HepG2 (cell line): ENCODE data around the gene PLPPR3. TPM values are rescaled to one million over a fixed set of nuclear protein-coding genes. Genes with fewer than 3 reads are reported as not detected.
A peak's percentile ranks its signal among the peaks of the same experiment; 100 is the strongest.

Experiments used
- ATAC-seq: fragments of 200-7000 bp; cut with Tn5 transposase; 3 replicates; pipeline ENCODE4 v1.9.1; 2020; ENCODE audit warnings: mild to moderate bottlenecking, moderate library complexity
- BruUV-seq: library from RNA; stranded (reverse); fragments of 400-500 nt; replicated peaks from 2 replicates; lab custom pipeline; 2021; lab: Mats Ljungman, UMichigan
- CTCF ChIA-PET: fragments of 300-600 bp; formaldehyde crosslinking; extraction: SDS; loops from one replicate; lab custom pipeline; 2021; ENCODE audit warnings: low total read pairs, inconsistent platforms, low intra/inter-chr PET ratio; lab: Yijun Ruan, JAX
- POLR2A ChIA-PET: fragments of 350-600 bp; sonication (Branson Sonifier 250); formaldehyde crosslinking; loops from one replicate; lab custom pipeline; 2020; ENCODE audit warnings: antibody characterized with exemption, inconsistent platforms; lab: Yijun Ruan, JAX
- DNase-seq: peaks from one replicate; pipeline ENCODE4 v3.0.0-alpha.2; 2015; ENCODE audit warnings: low spot score
- FAIRE-seq: peaks from 3 replicates; lab custom pipeline; 2011; peaks lifted over from hg19 to GRCh38; lab: Jason Lieb, UNC
- H2AFZ ChIP-seq: one replicate; pipeline ENCODE4 v1.6.1; 2011; ENCODE audit warnings: low read length, inconsistent platforms
- H3K27ac ChIP-seq: fragments of 300-600 bp; 3 replicates; pipeline ENCODE4 v1.8.0; 2011; ENCODE audit warnings: mixed run types, mild to moderate bottlenecking, mixed read lengths, low read length, inconsistent platforms; ENCODE audit not compliant: insufficient read depth; ENCODE audit errors: extremely low read length
- H3K27me3 ChIP-seq, 2 experiments: fragments of 200-600 bp in 1 of 2; 2 replicates in 1 of 2; 3 replicates in 1 of 2; pipeline versions ENCODE4 v1.6.0 to v1.8.0; 2011; ENCODE audit warnings: low read length in 2 of 2, mild to moderate bottlenecking in 2 of 2, moderate library complexity in 2 of 2, inconsistent platforms in 1 of 2; ENCODE audit not compliant: insufficient read depth in 2 of 2, control insufficient read depth in 1 of 2
- H3K36me3 ChIP-seq, 2 experiments: fragments of 200-600 bp in 1 of 2; replicated peaks in 1 of 2; 2 replicates in 1 of 2; 3 replicates in 1 of 2; pipeline versions ENCODE4 v1.5.1 to v1.8.0; 2011; ENCODE audit warnings: low read length in 2 of 2, inconsistent platforms in 1 of 2; ENCODE audit not compliant: insufficient read depth in 2 of 2, control insufficient read depth in 1 of 2
- H3K4me1 ChIP-seq: 2 replicates; pipeline ENCODE4 v1.5.1; 2012; ENCODE audit warnings: low read length, inconsistent platforms; ENCODE audit not compliant: insufficient read depth
- H3K4me2 ChIP-seq: 2 replicates; pipeline ENCODE4 v1.6.0; 2011; ENCODE audit warnings: low read depth, low read length, inconsistent platforms
- H3K4me3 ChIP-seq, 3 experiments: fragments of 200-600 bp in 1 of 3; sonication (generic), shearing (Covaris generic) in 1 of 3; replicated peaks in 1 of 3; 2 replicates each; pipeline ENCODE4 v1.5.1; 2011 to 2016; ENCODE audit warnings: low read length in 3 of 3, inconsistent platforms in 2 of 3, low read depth in 2 of 3, mild to moderate bottlenecking in 2 of 3, control low read depth in 1 of 3, mixed read lengths in 1 of 3; ENCODE audit not compliant: insufficient read depth in 1 of 3
- H3K79me2 ChIP-seq: one replicate; pipeline ENCODE4 v1.6.1; 2011; ENCODE audit warnings: low read length, inconsistent platforms; ENCODE audit not compliant: insufficient read depth
- H3K9ac ChIP-seq: 2 replicates; pipeline ENCODE4 v1.6.0; 2011; ENCODE audit warnings: mild to moderate bottlenecking, low read depth, low read length, inconsistent platforms; ENCODE audit not compliant: insufficient read depth
- H3K9me3 ChIP-seq: 2 replicates; pipeline ENCODE4 v1.5.1; 2012; ENCODE audit warnings: mild to moderate bottlenecking, low read length
- H4K20me1 ChIP-seq: 2 replicates; pipeline ENCODE4 v1.6.0; 2011; ENCODE audit warnings: inconsistent platforms, mild to moderate bottlenecking, low read length, moderate library complexity; ENCODE audit not compliant: insufficient read depth
- AGO1 ChIP-seq: fragments of 200-400 bp; formaldehyde crosslinking; IDR thresholded peaks from 2 replicates; pipeline ENCODE4 v1.6.1; 2017; ENCODE audit warnings: mild to moderate bottlenecking, low read depth, low read length, moderate library complexity; ENCODE audit not compliant: poor library complexity, severe bottlenecking
- GFI1 ChIP-seq: sonication (generic); formaldehyde crosslinking; IDR thresholded peaks from 2 replicates; pipeline ENCODE4 v1.5.0; 2020; ENCODE audit warnings: missing genetic modification reagents, mild to moderate bottlenecking, borderline replicate concordance
- REXO4 ChIP-seq: sonication (generic); formaldehyde crosslinking; IDR thresholded peaks from 2 replicates; pipeline ENCODE4 v1.8.0; 2022; ENCODE audit warnings: missing genetic modification reagents, mild to moderate bottlenecking, borderline replicate concordance
- ZFX ChIP-seq: sonication (generic); formaldehyde crosslinking; IDR thresholded peaks from 2 replicates; pipeline ENCODE4 v1.4.0; 2020; ENCODE audit warnings: mild to moderate bottlenecking, low read depth, missing genetic modification reagents, moderate library complexity
- whole genome bisulfite sequencing: methylation state at CpG from one replicate; pipeline ENCODE4 v1.1.6; 2017; ENCODE audit warnings: low lambda C conversion rate; 5-methylcytosine and 5-hydroxymethylcytosine counted together
- in situ Hi-C: cut with HindIII; loops from 2 replicates; pipeline ENCODE4 v1.10.0; 2017; ENCODE audit warnings: low pct_unique_long_range_greater_than_20kb; ENCODE audit not compliant: extremely low pct_ligation_motif_present
- intact Hi-C: fragments of 100-400 bp; cut with micrococcal nuclease; formaldehyde crosslinking; loops from one replicate; pipeline ENCODE4 v1.10.0; 2022; ENCODE audit not compliant: unreplicated experiment
- polyA plus RNA-seq, 8 experiments: library from polyadenylated mRNA; depleted of rRNA in 3 of 8; stranded (reverse) in 7 of 8; unstranded in 1 of 8; fragments of >200 nt; fragmentation: Illumina TruSeq in 4 of 8; extraction: Trizol in 4 of 8; gene quantifications; 2 replicates each; pipeline versions ENCODE4 v1.2.1 to v1.2.3, GENCODE V29; 2011 to 2016; ENCODE audit warnings: low read depth in 4 of 8, missing spikeins in 1 of 8, mixed read lengths in 1 of 8; ENCODE audit not compliant: insufficient read depth in 1 of 8
- total RNA-seq, 5 experiments: library from RNA; depleted of rRNA; stranded (reverse); fragments of >200 nt; fragmentation: Illumina TruSeq; extraction: Trizol; gene quantifications; 2 replicates each; pipeline ENCODE4 v1.2.3, GENCODE V29; 2016; ENCODE audit warnings: low read depth in 1 of 5
- TF ChIP-seq, protein P1 (sequence below), 2 experiments: fragments of 450-650 bp in 1 of 2; sonication (generic) in 1 of 2; formaldehyde crosslinking in 1 of 2; IDR thresholded peaks; 2 replicates each; pipeline versions ENCODE4 v1.6.1 to v1.8.0; 2016 to 2022; ENCODE audit warnings: antibody characterized with exemption in 1 of 2, mild to moderate bottlenecking in 1 of 2, missing genetic modification reagents in 1 of 2
- TF ChIP-seq, protein P2 (sequence below): sonication (generic); formaldehyde crosslinking; IDR thresholded peaks from 2 replicates; pipeline ENCODE4 v1.4.0; 2020; ENCODE audit warnings: missing genetic modification reagents, borderline replicate concordance
- TF ChIP-seq, protein P3 (sequence below): sonication (generic); formaldehyde crosslinking; IDR thresholded peaks from 2 replicates; pipeline ENCODE4 v1.4.0; 2020; ENCODE audit warnings: missing genetic modification reagents

PLPPR3 gene
- total and polyA plus RNA-seq, 2 of the 13 experiments (the other 11 are each of a cell fraction or from before 2014, with no cell fraction given) = 0.07 to 0.16 TPM

DNA sequence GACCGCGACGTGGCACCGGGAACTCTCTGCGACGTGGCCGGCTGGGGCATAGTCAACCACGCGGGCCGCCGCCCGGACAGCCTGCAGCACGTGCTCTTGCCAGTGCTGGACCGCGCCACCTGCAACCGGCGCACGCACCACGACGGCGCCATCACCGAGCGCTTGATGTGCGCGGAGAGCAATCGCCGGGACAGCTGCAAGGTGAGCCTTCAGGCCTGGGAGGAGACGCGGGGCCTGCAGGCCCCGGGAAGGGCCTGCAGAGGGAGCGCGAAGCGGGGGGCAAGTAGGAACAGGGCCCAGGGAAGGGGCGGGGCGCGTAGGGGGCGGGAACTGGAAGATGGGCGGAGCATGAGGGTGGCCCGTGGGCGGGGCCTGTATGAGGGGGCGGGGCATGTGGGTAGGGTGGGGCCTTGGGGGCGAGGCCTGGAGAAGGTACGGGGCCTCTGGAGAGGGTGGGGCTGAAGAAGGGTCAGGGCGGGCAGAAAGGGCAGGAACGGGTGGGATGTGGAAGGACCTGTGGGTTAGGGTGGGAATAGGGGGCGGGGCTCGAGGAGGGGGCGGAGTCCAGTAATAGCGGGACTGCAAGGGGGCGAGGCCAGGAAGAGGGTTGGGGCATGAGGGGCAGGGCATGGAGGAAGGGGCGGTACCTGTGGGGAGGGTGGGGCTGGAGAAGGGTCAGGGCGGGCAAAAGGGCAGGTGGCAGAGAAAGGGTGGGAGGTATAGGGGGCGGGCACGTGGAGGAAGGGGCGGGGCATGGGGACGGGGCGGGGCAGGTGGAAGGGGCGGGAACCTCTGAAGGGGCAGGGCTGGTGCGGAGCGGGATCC, 40.2 kb upstream of the PLPPR3 start:
- Histone ChIP-seq H3K79me2 (no peaks in the 10 kb centered on the region), H3K4me1 (peaks cover 19% of the 10 kb centered on the region), H3K27me3 (no peaks in the 10 kb centered on the region), H3K36me3 (no peaks in the 10 kb centered on the region), H3K9me3 (no peaks in the 10 kb centered on the region), H3K9ac (no peak overlapping the region), H3K4me2 (no peak overlapping the region), H3K27ac (no peak overlapping the region), H3K4me3 (no peak overlapping the region), H2AFZ (no peak overlapping the region), H4K20me1 (no peaks in the 10 kb centered on the region)
- in situ Hi-C loops (loop anchor here (5.0 to 10.0 kb wide), 2 partner anchors 55 to 123 kb away; partner anchors contain the start of genes KISS1R and WDR18), intact Hi-C loops (loop anchor here (2.0 kb wide), 1 partner anchor 55 kb away; the partner anchor contains the start of gene KISS1R)
- no TSS peak for BruUV-seq
- peak; percentile 41 for DNase-seq
- ATAC-seq = peak; percentile 36
- FAIRE-seq = no peak
- CTCF ChIA-PET = no interaction called here
- POLR2A ChIA-PET = interaction anchor here (0.6 to 1.0 kb wide), 2 partner anchors 14 to 376 kb away, joined by 3 to 4 read pairs; no protein-coding TSS in a partner anchor
- 51% methylated on average over 39 of the region's 60 CpGs for WGBS
- TF ChIP-seq, protein P1, sequence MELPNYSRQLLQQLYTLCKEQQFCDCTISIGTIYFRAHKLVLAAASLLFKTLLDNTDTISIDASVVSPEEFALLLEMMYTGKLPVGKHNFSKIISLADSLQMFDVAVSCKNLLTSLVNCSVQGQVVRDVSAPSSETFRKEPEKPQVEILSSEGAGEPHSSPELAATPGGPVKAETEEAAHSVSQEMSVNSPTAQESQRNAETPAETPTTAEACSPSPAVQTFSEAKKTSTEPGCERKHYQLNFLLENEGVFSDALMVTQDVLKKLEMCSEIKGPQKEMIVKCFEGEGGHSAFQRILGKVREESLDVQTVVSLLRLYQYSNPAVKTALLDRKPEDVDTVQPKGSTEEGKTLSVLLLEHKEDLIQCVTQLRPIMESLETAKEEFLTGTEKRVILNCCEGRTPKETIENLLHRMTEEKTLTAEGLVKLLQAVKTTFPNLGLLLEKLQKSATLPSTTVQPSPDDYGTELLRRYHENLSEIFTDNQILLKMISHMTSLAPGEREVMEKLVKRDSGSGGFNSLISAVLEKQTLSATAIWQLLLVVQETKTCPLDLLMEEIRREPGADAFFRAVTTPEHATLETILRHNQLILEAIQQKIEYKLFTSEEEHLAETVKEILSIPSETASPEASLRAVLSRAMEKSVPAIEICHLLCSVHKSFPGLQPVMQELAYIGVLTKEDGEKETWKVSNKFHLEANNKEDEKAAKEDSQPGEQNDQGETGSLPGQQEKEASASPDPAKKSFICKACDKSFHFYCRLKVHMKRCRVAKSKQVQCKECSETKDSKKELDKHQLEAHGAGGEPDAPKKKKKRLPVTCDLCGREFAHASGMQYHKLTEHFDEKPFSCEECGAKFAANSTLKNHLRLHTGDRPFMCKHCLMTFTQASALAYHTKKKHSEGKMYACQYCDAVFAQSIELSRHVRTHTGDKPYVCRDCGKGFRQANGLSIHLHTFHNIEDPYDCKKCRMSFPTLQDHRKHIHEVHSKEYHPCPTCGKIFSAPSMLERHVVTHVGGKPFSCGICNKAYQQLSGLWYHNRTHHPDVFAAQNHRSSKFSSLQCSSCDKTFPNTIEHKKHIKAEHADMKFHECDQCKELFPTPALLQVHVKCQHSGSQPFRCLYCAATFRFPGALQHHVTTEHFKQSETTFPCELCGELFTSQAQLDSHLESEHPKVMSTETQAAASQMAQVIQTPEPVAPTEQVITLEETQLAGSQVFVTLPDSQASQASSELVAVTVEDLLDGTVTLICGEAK (IDR thresholded peaks at IDR 0.05) = no peak
- TF ChIP-seq, protein P1 (CRISPR knock-in tag; IDR thresholded peaks at IDR 0.05) = no peak
- TF ChIP-seq ZFX = peak; percentile 22; the same call in 1 of the 2 replicates
- TF ChIP-seq REXO4 = no peak
- peak; percentile 81 for TF ChIP-seq AGO1
- no peak for TF ChIP-seq GFI1 (CRISPR knock-in tag)
- TF ChIP-seq, protein P2, sequence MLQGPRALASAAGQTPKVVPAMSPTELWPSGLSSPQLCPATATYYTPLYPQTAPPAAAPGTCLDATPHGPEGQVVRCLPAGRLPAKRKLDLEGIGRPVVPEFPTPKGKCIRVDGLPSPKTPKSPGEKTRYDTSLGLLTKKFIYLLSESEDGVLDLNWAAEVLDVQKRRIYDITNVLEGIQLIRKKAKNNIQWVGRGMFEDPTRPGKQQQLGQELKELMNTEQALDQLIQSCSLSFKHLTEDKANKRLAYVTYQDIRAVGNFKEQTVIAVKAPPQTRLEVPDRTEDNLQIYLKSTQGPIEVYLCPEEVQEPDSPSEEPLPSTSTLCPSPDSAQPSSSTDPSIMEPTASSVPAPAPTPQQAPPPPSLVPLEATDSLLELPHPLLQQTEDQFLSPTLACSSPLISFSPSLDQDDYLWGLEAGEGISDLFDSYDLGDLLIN (CRISPR knock-in tag) = no peak
- TF ChIP-seq, protein P3, sequence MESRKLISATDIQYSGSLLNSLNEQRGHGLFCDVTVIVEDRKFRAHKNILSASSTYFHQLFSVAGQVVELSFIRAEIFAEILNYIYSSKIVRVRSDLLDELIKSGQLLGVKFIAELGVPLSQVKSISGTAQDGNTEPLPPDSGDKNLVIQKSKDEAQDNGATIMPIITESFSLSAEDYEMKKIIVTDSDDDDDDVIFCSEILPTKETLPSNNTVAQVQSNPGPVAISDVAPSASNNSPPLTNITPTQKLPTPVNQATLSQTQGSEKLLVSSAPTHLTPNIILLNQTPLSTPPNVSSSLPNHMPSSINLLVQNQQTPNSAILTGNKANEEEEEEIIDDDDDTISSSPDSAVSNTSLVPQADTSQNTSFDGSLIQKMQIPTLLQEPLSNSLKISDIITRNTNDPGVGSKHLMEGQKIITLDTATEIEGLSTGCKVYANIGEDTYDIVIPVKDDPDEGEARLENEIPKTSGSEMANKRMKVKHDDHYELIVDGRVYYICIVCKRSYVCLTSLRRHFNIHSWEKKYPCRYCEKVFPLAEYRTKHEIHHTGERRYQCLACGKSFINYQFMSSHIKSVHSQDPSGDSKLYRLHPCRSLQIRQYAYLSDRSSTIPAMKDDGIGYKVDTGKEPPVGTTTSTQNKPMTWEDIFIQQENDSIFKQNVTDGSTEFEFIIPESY = peak; percentile 92
